Right atrium auricular region (tissue), 2 donors: ENCODE measurements around the gene NPFFR1. TPM values are rescaled to one million over a fixed set of nuclear protein-coding genes. Genes with fewer than 3 reads are reported as not detected.
A peak's percentile ranks its signal among the peaks of the same experiment; 100 is the strongest.

Experiments
- DNase-seq: peaks from one replicate; pipeline ENCODE4 v3.0.0-alpha.2; 2019; ENCODE audit warnings: low spot score
- H3K27ac ChIP-seq, 2 donors: fragments of 200-600 bp; sonication (generic); 1 replicate in 1 of 2; 2 replicates in 1 of 2; pipeline ENCODE4 v1.5.1; 2016 to 2019
- H3K27me3 ChIP-seq, 2 donors: fragments of 200-600 bp; sonication (generic); one replicate each; pipeline versions ENCODE4 v1.5.1 to v1.6.0; 2017 to 2019
- H3K36me3 ChIP-seq: fragments of 200-600 bp; sonication (generic); one replicate; pipeline ENCODE4 v1.5.1; 2016
- H3K4me1 ChIP-seq, 2 donors: fragments of 200-600 bp; sonication (generic); one replicate each; pipeline versions ENCODE4 v1.5.1 to v1.6.0; 2017 to 2019
- H3K4me3 ChIP-seq, 2 donors: fragments of 200-600 bp; sonication (generic); 1 replicate in 1 of 2; 2 replicates in 1 of 2; pipeline ENCODE4 v1.5.1; 2017 to 2019; ENCODE audit warnings: mild to moderate bottlenecking in 1 of 2, moderate library complexity in 1 of 2
- H3K9me3 ChIP-seq, 2 donors: fragments of 200-600 bp; sonication (generic); one replicate each; pipeline ENCODE4 v1.5.1; 2019
- total RNA-seq, 2 donors: library from RNA; depleted of rRNA; stranded (reverse); fragments of >200 nt; gene quantifications; one replicate each; pipeline ENCODE4 v1.1.0, GENCODE V29; 2016
- TF ChIP-seq, protein P1 (sequence below), 2 donors: fragments of 200-600 bp; sonication (generic); IDR thresholded peaks; one replicate each; pipeline ENCODE4 v1.5.1; 2019; ENCODE audit warnings: antibody characterized with exemption in 2 of 2

The NPFFR1 gene
- total RNA-seq, 2 donors from 2014 or later: 0.47 TPM; not detected in 1

DNA sequence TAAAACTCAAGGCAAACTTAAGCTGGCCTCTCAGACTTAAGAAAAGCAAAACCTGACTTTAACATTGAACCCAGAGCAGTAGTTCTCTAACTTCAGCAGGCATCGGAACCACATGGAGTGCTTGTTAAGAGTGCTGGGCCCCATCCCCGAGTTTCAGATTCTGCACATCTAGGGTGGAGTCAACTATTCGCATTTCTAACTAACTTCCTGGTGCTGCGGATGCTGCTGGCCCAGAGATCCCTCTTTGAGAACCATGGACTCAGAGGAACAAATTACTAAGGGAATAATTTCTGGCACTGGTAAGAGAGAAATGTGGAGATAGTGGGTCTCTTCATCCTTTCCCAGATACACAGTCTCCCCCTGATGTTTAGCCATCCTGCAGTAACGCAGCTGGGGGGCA, 14.6 kb upstream of the NPFFR1 start:
- Histone ChIP-seq H3K27me3 (no peaks in the 10 kb centered on the region), H3K36me3 (no peaks in the 10 kb centered on the region), H3K27ac (no peak overlapping the region), H3K4me3 (no peak overlapping the region), H3K4me1 (peaks cover 0 to 20% of the 10 kb centered on the region in 2 donors), H3K9me3 (no peaks in the 10 kb centered on the region)
- TF ChIP-seq, protein P1, sequence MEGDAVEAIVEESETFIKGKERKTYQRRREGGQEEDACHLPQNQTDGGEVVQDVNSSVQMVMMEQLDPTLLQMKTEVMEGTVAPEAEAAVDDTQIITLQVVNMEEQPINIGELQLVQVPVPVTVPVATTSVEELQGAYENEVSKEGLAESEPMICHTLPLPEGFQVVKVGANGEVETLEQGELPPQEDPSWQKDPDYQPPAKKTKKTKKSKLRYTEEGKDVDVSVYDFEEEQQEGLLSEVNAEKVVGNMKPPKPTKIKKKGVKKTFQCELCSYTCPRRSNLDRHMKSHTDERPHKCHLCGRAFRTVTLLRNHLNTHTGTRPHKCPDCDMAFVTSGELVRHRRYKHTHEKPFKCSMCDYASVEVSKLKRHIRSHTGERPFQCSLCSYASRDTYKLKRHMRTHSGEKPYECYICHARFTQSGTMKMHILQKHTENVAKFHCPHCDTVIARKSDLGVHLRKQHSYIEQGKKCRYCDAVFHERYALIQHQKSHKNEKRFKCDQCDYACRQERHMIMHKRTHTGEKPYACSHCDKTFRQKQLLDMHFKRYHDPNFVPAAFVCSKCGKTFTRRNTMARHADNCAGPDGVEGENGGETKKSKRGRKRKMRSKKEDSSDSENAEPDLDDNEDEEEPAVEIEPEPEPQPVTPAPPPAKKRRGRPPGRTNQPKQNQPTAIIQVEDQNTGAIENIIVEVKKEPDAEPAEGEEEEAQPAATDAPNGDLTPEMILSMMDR (IDR thresholded peaks at IDR 0.05): no peak
- DNase-seq: no peak

DNA sequence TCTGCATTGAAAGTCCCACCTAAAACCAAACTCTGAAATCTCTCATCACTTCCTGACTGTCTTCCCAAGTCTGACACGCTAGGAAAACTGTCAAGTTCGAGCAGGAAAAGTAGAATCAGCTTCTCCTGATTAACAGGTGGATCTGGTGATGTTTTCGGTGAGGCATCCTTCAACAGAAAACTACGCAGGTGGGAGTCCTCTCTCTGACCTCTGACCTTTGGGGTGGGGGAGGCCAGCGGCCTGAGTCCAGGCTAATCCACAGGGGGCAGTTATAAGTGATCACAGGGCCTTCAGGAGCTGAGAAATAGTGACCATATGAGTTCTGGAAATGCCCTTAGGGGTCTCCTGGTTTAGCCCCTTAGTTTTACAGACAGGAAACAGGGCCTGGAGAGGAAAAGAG, 13.4 kb upstream of the NPFFR1 start:
- Histone ChIP-seq H3K4me1 (peaks cover 0 to 20% of the 10 kb centered on the region in 2 donors), H3K4me3 (no peak overlapping the region), H3K27me3 (no peaks in the 10 kb centered on the region), H3K27ac (peak overlapping the region; percentile 79 to 81), H3K9me3 (no peaks in the 10 kb centered on the region), H3K36me3 (no peaks in the 10 kb centered on the region)
- TF ChIP-seq, protein P1 (IDR thresholded peaks at IDR 0.05): no peak
- no peak for DNase-seq

DNA sequence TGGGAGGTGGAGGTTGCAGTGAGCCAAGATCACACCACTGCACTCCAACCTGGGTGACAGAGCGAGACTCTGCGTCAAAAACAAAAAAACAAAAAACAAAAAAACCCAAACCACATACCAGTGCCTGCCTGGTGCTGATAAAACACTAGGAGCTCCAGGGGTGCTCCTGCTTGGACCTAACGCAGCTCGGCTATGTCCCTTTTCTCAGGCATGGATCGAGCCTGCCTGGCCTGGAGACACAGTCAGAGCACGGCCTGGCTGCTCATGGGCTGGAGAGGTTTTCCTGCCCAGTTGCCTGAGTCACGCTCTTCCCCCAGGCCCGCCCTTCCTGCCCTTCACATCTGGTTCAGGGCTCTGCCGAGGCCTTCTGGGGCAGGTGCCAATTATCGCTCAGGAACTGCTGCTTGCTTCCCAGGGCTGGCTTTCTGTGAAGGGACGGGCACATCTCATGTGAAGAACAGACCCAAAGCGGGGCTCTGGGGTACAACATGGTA, 12.6 kb upstream of the NPFFR1 start:
- TF ChIP-seq, protein P1 (IDR thresholded peaks at IDR 0.05): no peak
- Histone ChIP-seq H3K27ac (peak overlapping the region; percentile 79 to 81), H3K36me3 (no peaks in the 10 kb centered on the region), H3K9me3 (no peaks in the 10 kb centered on the region), H3K4me1 (peaks cover 0 to 20% of the 10 kb centered on the region in 2 donors), H3K4me3 (no peak overlapping the region), H3K27me3 (no peaks in the 10 kb centered on the region)
- peak; percentile 91 for DNase-seq

- peak overlapping the region; percentile 79 to 81 for H3K27ac ChIP-seq
Observed at GRCh38 chr10:70295926-70296325, 12.1 kb upstream of the NPFFR1 start.

GRCh38 chr10:70295321-70295720, 11.5 kb upstream of the NPFFR1 start:
- Histone ChIP-seq H3K4me1 (peaks cover 0 to 20% of the 10 kb centered on the region in 2 donors), H3K36me3 (no peaks in the 10 kb centered on the region), H3K9me3 (no peaks in the 10 kb centered on the region), H3K27me3 (no peaks in the 10 kb centered on the region), H3K4me3 (no peak overlapping the region), H3K27ac (no peak overlapping the region)
- TF ChIP-seq, protein P1 (IDR thresholded peaks at IDR 0.05): no peak
- no peak for DNase-seq

More at GRCh38 chr10:70295926-70296325, 12.1 kb upstream of the NPFFR1 start:
- TF ChIP-seq, protein P1 (IDR thresholded peaks at IDR 0.05): no peak
- no peaks in the 10 kb centered on the region for H3K9me3 ChIP-seq
- no peaks in the 10 kb centered on the region for H3K36me3 ChIP-seq
- H3K4me1 ChIP-seq: peaks cover 0 to 20% of the 10 kb centered on the region in 2 donors
- DNase-seq: no peak
- H3K27me3 ChIP-seq: no peaks in the 10 kb centered on the region
- H3K4me3 ChIP-seq: no peak overlapping the region
